HEK293 (cell line): Measurements from ENCODE around the gene FAR1.

ENCODE experiments used
- CTCF ChIA-PET: fragments of 350-600 bp; formaldehyde crosslinking; extraction: SDS; loops from one replicate; lab custom pipeline; 2021; ENCODE audit warnings: antibody characterized with exemption; lab: Yijun Ruan, JAX
- POLR2A ChIA-PET: fragments of 300-600 bp; formaldehyde crosslinking; extraction: SDS; loops from one replicate; lab custom pipeline; 2020; ENCODE audit warnings: antibody characterized with exemption, inconsistent platforms; lab: Yijun Ruan, JAX
- H3K27ac ChIP-seq: fragments of 200-500 bp; sonication (Bioruptor generic); 2 replicates; pipeline ENCODE4 v1.5.1; 2014; ENCODE audit warnings: low read depth, low read length, control low read depth, inconsistent platforms; ENCODE audit errors: extremely low read depth
- H3K36me3 ChIP-seq, 2 experiments: fragments of 200-500 bp in 1 of 2; sonication (Bioruptor generic) in 1 of 2; 1 replicate in 1 of 2; 2 replicates in 1 of 2; pipeline ENCODE4 v1.5.1; 2014 to 2017; ENCODE audit warnings: inconsistent platforms in 2 of 2, low read length in 2 of 2; ENCODE audit not compliant: control insufficient read depth in 2 of 2, insufficient read depth in 1 of 2
- H3K4me1 ChIP-seq: fragments of 200-500 bp; sonication (Bioruptor generic); 2 replicates; pipeline ENCODE4 v1.5.1; 2014; ENCODE audit warnings: mild to moderate bottlenecking, low read length, inconsistent platforms; ENCODE audit not compliant: control insufficient read depth, insufficient read depth
- H3K4me3 ChIP-seq: 2 replicates; pipeline ENCODE4 v1.5.1; 2011; ENCODE audit warnings: low read depth, mild to moderate bottlenecking, control low read depth, low read length, moderate library complexity
- H3K9me3 ChIP-seq: fragments of 200-500 bp; sonication (Bioruptor generic); 2 replicates; pipeline ENCODE4 v1.5.1; 2014; ENCODE audit warnings: low read depth, low read length, inconsistent platforms; ENCODE audit not compliant: control insufficient read depth, insufficient read depth
- ATF2 ChIP-seq: fragments of 450-650 bp; formaldehyde crosslinking; IDR thresholded peaks from 2 replicates; pipeline ENCODE4 v1.5.1; 2016; ENCODE audit warnings: missing biosample characterization, missing genetic modification characterization, low read depth
- BCL6B ChIP-seq: fragments of 450-650 bp; formaldehyde crosslinking; IDR thresholded peaks from 2 replicates; pipeline ENCODE4 v1.5.1; 2017; ENCODE audit warnings: missing biosample characterization, missing genetic modification characterization
- GLI2 ChIP-seq: fragments of 450-650 bp; formaldehyde crosslinking; IDR thresholded peaks from 2 replicates; pipeline ENCODE4; 2017; ENCODE audit warnings: missing biosample characterization, missing genetic modification characterization, low read depth, borderline replicate concordance
- HOXA7 ChIP-seq: sonication (generic); formaldehyde crosslinking; IDR thresholded peaks from 2 replicates; pipeline ENCODE4 v1.8.1; 2022; ENCODE audit warnings: missing genetic modification reagents, borderline replicate concordance
- ZBTB21 ChIP-seq: fragments of 450-650 bp; formaldehyde crosslinking; IDR thresholded peaks from 2 replicates; pipeline ENCODE4 v1.5.1; 2017; ENCODE audit warnings: missing biosample characterization, missing genetic modification characterization
- ZBTB8A ChIP-seq: fragments of 450-650 bp; formaldehyde crosslinking; IDR thresholded peaks from 2 replicates; pipeline ENCODE4 v1.5.1; 2016; ENCODE audit warnings: missing biosample characterization, missing genetic modification characterization
- ZFP3 ChIP-seq: fragments of 450-650 bp; formaldehyde crosslinking; IDR thresholded peaks from 2 replicates; pipeline ENCODE4 v1.5.1; 2016; ENCODE audit warnings: low read depth, missing biosample characterization, missing genetic modification characterization
- ZNF221 ChIP-seq: fragments of 450-650 bp; formaldehyde crosslinking; IDR thresholded peaks from 2 replicates; pipeline ENCODE4 v1.5.1; 2017; ENCODE audit warnings: missing biosample characterization, missing genetic modification characterization, borderline replicate concordance
- ZNF274 ChIP-seq, 2 experiments: fragments of 200-500 bp in 1 of 2; fragments of 450-650 bp in 1 of 2; sonication (Bioruptor generic) in 1 of 2; formaldehyde crosslinking in 1 of 2; IDR thresholded peaks; 2 replicates each; pipeline versions ENCODE4 v1.5.1 to v1.6.1; 2014 to 2016; ENCODE audit warnings: borderline replicate concordance in 1 of 2, inconsistent platforms in 1 of 2, low read length in 1 of 2, missing biosample characterization in 1 of 2, missing genetic modification characterization in 1 of 2
- ZNF366 ChIP-seq: fragments of 450-650 bp; formaldehyde crosslinking; conservative IDR thresholded peaks from 2 replicates; pipeline ENCODE4 v1.5.1; 2016; ENCODE audit warnings: missing biosample characterization, missing genetic modification characterization
- ZNF548 ChIP-seq: fragments of 450-650 bp; formaldehyde crosslinking; IDR thresholded peaks from 2 replicates; pipeline ENCODE4 v1.5.1; 2016; ENCODE audit warnings: missing biosample characterization, missing genetic modification characterization
- ZNF624 ChIP-seq: fragments of 450-650 bp; formaldehyde crosslinking; IDR thresholded peaks from 2 replicates; pipeline ENCODE4 v1.5.1; 2017; ENCODE audit warnings: missing biosample characterization, missing genetic modification characterization
- ZNF707 ChIP-seq: fragments of 450-650 bp; formaldehyde crosslinking; IDR thresholded peaks from 2 replicates; pipeline ENCODE4 v1.5.1; 2016; ENCODE audit warnings: missing biosample characterization, missing genetic modification characterization
- ZNF768 ChIP-seq: fragments of 450-650 bp; formaldehyde crosslinking; IDR thresholded peaks from 2 replicates; pipeline ENCODE4 v1.5.1; 2018; ENCODE audit warnings: missing biosample characterization, mild to moderate bottlenecking, missing genetic modification characterization
- ZNF777 ChIP-seq: fragments of 450-650 bp; formaldehyde crosslinking; IDR thresholded peaks from 2 replicates; pipeline ENCODE4 v1.5.1; 2017; ENCODE audit warnings: missing biosample characterization, missing genetic modification characterization, borderline replicate concordance
- TF ChIP-seq, protein P1 (sequence below): fragments of 450-650 bp; formaldehyde crosslinking; IDR thresholded peaks from 2 replicates; pipeline ENCODE4 v1.5.1; 2016; ENCODE audit warnings: missing biosample characterization, missing genetic modification characterization
- TF ChIP-seq, protein P2 (sequence below): fragments of 450-650 bp; formaldehyde crosslinking; IDR thresholded peaks from 2 replicates; pipeline ENCODE4 v1.5.1; 2016; ENCODE audit warnings: missing biosample characterization, missing genetic modification characterization

Gene FAR1

DNA sequence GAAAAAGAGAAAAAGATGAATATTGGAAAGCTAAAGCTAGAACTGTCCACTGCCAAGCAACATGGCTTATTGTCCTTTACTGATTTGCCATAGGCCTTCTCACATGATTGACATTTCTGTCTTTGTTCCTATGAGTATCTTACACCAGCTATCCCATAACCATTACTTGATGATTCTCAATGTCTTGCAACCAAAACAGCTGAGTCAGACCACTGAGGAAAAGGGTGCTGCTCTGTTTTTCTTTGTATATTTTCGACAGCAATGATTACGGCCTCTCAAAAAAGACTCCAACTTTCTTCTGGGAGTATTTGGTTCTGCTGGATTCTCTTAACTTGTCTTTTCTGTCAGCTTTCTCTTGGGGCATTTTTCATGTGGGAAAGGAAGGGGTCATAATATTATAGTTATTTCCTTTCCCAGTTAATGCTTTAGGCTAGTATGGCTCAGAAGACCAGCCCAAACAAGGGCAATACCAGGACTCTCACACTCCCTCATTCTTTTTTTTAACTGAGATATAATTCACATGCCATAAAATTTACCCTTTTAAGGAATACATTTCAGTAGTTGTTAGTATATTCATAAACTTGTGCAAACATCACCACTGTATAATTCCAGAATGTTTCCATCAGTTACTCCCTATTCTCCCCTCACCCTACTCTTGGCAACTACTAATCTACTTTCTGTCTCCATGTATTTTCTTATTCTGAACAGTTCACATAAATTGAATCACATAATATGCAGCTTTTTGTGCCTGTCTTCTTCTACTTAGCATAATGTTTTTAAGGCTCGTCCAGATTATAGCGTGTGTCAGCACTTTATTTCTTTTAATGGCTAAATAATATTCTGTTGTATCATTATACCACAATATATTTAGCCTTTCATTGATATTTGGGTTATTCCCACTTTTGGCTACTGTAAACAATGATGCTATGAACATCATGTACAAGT lies 31.1 kb upstream of the FAR1 start:
- no peaks in the 10 kb centered on the region for H3K4me1 ChIP-seq
- no peak overlapping the region for H3K4me3 ChIP-seq
- H3K36me3 ChIP-seq: no peaks in the 10 kb centered on the region
- ChIA-PET POLR2A (no interaction called here), CTCF (no interaction called here)
- H3K27ac ChIP-seq: no peak overlapping the region
- no peaks in the 10 kb centered on the region for H3K9me3 ChIP-seq
- TF ChIP-seq ZBTB8A: no peak
- no peak for TF ChIP-seq ZNF707 (tag by site-specific recombination)
- TF ChIP-seq ZNF624 (tag by site-specific recombination): no peak
- no peak for TF ChIP-seq ZNF777 (tag by site-specific recombination)
- TF ChIP-seq ATF2 (tag by site-specific recombination): no peak
- no peak for TF ChIP-seq ZNF768 (tag by site-specific recombination)
- TF ChIP-seq ZBTB21 (tag by site-specific recombination): no peak
- TF ChIP-seq ZNF366 (tag by site-specific recombination): no peak

DNA sequence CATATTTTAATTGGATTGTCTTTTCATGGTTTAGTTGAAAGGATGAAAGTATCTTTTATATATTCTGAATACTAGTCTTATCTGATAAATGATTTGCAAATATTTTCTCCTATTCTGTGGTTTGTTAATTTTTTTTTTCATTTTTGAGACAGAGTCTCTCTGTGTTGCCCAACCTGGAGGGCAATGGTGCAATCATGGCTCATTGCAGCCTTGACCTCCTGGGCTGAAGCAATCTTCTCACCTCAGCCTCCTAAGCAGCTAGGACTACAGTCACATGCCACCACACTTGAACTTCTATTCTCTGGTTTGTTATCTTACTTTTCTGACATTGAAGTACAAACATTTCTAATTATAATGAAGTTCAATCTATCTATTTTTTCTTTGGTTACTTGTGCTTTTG lies 30.0 kb upstream of the FAR1 start:
- POLR2A ChIA-PET: no interaction called here

More for the DNA sequence above, 30.0 kb upstream of the FAR1 start:
- H3K9me3 ChIP-seq: no peaks in the 10 kb centered on the region
- H3K4me1 ChIP-seq: no peaks in the 10 kb centered on the region
- TF ChIP-seq ZFP3 (tag by site-specific recombination): no peak
- TF ChIP-seq ZNF366 (tag by site-specific recombination): no peak
- no peak for TF ChIP-seq BCL6B (tag by site-specific recombination)
- no peak for TF ChIP-seq ZNF548 (tag by site-specific recombination)
- no peak for TF ChIP-seq ZNF274 (IDR thresholded peaks at IDR 0.05; ENCODE audit: low read length)
- no peak for TF ChIP-seq ZNF274 (tag by site-specific recombination; IDR thresholded peaks at IDR 0.05; ENCODE audit: borderline replicate concordance)
- TF ChIP-seq ZNF221 (tag by site-specific recombination): no peak
- no peak for TF ChIP-seq HOXA7 (CRISPR knock-in tag)
- TF ChIP-seq, protein P1, sequence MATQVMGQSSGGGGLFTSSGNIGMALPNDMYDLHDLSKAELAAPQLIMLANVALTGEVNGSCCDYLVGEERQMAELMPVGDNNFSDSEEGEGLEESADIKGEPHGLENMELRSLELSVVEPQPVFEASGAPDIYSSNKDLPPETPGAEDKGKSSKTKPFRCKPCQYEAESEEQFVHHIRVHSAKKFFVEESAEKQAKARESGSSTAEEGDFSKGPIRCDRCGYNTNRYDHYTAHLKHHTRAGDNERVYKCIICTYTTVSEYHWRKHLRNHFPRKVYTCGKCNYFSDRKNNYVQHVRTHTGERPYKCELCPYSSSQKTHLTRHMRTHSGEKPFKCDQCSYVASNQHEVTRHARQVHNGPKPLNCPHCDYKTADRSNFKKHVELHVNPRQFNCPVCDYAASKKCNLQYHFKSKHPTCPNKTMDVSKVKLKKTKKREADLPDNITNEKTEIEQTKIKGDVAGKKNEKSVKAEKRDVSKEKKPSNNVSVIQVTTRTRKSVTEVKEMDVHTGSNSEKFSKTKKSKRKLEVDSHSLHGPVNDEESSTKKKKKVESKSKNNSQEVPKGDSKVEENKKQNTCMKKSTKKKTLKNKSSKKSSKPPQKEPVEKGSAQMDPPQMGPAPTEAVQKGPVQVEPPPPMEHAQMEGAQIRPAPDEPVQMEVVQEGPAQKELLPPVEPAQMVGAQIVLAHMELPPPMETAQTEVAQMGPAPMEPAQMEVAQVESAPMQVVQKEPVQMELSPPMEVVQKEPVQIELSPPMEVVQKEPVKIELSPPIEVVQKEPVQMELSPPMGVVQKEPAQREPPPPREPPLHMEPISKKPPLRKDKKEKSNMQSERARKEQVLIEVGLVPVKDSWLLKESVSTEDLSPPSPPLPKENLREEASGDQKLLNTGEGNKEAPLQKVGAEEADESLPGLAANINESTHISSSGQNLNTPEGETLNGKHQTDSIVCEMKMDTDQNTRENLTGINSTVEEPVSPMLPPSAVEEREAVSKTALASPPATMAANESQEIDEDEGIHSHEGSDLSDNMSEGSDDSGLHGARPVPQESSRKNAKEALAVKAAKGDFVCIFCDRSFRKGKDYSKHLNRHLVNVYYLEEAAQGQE (tag by site-specific recombination): no peak
- TF ChIP-seq GLI2 (tag by site-specific recombination): no peak
- TF ChIP-seq, protein P2, sequence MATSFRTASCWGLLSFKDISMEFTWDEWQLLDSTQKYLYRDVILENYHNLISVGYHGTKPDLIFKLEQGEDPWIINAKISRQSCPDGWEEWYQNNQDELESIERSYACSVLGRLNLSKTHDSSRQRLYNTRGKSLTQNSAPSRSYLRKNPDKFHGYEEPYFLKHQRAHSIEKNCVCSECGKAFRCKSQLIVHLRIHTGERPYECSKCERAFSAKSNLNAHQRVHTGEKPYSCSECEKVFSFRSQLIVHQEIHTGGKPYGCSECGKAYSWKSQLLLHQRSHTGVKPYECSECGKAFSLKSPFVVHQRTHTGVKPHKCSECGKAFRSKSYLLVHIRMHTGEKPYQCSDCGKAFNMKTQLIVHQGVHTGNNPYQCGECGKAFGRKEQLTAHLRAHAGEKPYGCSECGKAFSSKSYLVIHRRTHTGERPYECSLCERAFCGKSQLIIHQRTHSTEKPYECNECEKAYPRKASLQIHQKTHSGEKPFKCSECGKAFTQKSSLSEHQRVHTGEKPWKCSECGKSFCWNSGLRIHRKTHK (tag by site-specific recombination): no peak
- CTCF ChIA-PET: no interaction called here
- no peak overlapping the region for H3K4me3 ChIP-seq
- no peak overlapping the region for H3K27ac ChIP-seq
- H3K36me3 ChIP-seq: no peaks in the 10 kb centered on the region
